ENCODE results near the gene FOXC1.

Gene FOXC1

GRCh38 chr6:1612974-1613306 lies 3.2 kb downstream of the FOXC1 start:
- no peak for DNase-seq

DNA sequence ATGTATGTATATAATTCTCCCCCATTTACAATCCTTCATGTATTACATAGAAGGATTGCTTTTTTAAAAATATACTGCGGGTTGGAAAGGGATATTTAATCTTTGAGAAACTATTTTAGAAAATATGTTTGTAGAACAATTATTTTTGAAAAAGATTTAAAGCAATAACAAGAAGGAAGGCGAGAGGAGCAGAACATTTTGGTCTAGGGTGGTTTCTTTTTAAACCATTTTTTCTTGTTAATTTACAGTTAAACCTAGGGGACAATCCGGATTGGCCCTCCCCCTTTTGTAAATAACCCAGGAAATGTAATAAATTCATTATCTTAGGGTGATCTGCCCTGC lies 3.6 kb downstream of the FOXC1 start:
- DNase-seq, result no peak

DNA sequence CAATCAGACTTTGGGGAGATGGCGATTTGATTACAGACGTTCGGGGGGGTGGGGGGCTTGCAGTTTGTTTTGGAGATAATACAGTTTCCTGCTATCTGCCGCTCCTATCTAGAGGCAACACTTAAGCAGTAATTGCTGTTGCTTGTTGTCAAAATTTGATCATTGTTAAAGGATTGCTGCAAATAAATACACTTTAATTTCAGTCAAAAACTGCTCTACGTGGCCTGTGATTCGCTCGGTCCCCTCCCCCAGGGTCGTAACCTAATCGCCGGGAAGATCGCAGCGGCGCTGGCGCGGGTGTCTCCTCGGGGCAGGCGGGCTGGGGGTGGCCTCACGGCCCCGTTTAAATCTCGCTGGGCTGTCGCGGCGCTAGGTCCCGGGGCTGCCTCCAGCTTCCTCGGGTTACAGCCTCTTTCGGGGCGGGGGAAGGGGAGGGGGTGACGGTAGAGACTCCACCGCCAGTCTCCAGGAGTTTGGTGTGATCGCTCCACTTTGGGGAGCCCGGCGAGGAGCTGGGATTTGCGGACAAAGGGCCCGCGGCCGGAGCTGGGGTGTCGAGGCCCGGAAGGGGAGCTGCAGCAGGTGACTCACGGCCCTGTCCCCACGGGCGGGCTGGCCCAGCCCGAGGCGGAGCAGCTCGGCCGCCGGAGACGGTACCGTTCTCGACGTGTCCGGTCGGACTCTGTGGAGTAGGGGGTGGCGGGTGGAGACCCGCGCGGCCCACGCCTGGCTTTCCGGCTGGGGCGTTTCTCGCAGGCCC lies 4.2 kb downstream of the FOXC1 start:
- no peak for DNase-seq

DNA sequence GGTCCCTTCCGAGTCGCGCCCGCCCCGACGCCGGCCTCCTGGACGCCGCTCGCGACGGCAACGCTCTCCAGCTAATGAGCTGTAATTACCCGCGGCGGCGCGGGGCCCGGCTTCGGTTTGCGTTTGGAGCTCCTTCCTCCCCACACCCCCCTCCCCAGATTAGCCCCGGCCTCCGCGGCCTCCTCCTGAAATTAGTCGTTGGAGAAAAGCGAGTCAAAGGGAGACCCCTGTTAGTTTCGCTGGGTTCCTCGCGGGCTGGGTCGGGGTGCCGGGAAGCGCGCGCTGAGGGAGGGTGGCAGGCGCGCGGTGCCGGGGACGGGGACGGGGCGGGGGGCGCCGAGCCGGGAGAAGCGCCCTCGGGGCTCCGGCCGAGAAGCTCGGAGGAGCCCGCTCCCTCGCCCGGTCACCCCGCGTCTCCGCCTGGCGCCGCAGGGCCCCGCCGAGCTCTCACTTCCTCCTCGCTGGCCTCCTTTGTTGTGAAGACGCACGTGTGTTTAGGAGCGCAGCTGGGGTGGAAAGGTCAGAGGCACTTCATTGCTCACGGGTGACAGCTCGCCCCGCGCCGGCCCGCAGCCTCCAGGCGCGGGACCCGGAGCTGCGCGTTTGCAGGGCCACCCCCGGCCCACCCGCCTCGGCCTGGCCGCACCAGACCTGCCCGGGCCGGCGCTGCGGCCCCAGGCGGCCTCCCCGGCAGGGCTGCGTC lies 4.9 kb downstream of the FOXC1 start:
- no peak for DNase-seq

DNA sequence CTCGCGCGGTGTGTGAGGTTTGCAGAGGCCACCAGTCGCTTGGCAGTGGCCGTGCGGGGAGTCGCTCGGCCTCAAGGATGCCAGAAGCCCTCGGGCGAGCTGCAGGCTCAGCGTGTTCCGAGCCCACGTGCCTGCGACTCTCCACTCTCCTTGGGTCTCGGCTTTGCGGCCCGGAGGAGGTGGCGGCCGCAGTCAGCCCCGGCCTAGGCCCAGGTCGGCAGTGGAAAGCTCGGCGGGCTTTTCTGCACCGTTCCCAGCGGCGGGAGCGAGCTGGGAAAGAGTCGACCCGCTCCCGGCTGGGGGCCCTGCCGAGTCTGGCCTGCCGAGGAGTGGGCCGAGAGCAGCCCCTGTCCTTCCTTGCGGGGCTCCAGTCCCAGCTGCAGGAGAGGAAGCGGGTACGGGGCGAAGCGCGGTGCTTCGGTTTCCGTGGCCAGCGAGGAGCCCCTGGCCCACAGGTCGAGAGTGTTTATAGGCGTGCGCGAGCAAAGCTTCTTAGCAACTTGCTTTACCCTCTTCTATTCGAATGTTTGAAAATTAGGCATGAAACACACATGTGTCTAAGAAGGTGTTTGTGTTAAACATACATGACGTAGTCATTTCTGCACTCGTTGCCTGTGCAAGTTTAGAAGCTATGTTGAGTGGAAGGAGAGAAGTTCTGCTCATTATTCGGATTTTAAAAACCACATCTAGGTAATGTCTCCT lies 5.6 kb downstream of the FOXC1 start:
- DNase-seq, result no peak

GRCh38 chr6:1615853-1616420 lies 6.2 kb downstream of the FOXC1 start:
- DNase-seq, result no peak

DNA sequence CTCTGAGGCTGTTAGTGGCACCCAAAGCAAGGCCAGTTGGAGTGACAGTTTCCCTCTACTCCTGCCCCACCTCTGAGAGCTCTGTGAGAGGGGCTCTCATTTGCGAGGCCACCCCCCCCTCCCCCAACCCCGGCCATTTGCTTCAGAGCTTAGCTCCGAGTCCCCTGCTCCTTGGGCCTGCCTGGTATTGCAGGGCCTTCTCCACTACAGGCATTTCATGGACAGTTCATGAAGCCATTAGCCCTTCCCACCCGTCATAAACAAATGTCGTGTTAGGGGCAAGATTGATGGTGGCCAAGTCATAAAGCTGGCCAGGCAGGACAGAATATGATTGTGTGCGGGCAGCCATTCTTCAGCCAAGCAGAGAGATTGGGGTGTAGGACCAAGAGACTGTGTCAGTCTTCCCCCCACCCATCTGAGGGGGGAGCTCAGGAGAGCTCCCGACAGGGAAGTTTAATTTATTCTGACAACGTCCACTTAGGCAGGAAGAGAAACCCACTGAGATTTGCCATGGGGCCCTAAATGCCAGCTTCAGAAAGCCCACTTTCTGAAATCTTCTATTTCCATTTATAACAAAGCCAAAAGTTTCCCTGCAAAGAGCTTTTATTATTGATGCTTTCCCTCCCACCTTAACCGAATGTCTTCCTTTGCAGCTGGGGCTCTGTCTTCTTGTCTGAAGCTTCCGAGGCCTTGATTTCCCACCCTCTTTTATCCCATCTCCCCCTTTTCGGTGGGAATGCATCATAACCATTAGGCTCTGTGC lies 7.2 kb downstream of the FOXC1 start:
- no peak for DNase-seq

- no peak for DNase-seq
These were observed 8.0 kb downstream of the FOXC1 start for GRCh38 chr6:1617466-1618310.

DNA sequence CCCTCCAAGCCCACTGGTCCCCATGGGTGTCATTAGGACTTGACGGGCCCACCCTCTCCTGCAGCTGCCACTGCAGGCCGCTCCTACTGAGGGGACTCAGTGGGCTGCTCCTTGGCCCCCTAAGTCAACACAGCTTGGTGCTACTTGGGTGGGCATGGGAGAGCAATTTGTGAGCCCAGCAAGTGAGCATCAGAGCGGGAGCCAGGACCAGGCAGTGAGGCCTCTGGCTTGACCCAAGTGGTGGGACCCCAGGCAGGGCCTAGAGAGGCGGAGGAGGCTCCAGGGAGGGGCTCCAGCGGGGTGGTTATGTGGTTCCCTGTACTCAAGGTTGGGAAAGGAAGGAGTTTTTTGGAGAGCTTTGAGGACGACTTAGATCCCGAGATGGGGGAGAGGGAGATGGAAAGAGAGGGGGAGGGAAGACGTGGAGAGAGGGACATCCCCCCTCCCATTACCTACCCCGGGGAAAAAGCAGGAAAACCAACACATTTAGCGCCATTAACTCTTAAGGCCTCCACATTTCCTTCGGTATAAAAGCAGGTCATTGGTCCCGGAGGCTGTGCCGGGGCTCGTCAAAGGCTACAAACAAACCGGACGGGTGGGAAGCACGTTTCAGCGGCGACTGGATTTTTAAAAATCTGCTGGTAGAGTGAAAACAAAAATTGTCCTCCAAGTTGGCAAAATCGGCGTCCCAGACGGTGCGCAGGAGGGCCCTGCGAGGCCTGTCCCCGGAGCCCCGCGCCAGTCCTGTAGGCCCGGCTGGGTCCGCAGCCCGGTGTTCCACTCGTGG lies 8.8 kb downstream of the FOXC1 start:
- no peak for DNase-seq

DNA sequence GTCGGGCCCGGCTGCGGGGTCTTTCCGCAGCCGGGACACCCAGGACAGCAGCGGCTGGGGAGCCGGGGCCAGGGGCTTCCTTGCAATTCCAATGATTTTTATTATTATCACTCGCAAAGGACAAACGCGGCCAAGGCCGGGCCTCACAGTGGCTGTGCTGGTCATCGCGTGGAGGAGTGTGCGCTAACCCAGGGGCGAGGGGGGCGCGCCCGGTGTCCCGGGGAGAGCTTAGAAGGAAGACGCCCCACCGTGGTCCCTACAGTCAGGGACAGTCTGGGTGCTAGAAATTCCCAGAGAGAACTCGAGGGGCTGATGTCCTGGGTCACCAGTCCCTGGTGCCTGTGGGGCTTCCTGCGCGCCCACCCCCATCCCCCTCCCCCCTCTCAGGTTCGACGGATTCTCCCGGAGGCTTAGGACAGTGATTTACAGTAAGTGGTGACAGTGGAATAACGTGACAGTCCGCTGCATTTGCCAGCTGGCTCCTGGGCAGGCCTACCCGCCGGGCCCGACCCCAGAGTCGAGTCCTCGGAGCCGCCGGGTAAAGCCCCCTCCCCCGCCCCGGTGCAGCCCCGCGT lies 9.5 kb downstream of the FOXC1 start:
- no peak for DNase-seq

DNA sequence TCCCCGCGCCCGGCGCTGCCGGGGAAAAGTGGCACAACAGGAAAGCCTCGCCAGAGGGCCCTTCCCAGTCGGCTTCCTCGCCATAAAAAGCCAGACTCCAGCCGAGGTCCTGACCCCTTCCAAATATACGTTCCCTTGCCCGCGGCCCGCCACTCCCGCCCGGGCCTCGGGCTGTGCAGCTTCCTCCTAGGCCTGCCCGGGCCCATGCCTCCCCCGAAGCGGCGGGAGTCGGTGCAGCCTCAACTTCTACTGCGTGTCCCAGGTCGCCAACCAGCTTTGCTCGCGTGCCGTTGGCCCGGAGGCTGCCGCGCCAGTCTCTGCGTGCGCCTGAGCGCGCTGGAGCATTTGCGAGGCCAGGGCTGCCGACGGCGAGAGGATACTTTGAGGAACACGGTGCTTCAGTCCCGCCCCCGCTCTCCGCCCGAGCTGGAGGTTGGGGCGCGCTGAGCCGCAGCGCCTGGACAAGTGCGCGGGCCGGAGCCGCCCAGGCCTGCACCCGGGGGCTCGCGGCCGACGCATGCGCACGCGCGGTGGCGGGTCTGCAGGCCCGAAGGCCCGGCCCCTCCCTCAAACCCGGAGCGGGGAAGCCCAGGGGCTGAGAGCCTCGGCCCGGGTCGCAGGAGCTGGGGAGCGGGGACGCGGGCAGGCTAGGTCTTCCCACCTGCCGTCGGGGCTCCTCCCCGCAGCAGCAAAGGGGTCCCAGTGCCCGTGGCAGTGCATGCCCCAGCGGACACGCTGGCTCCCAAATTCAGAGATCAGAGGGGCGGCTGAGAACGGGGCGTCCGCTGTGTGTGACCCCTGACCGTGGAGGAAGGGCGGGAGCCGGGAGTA lies 10.2 kb downstream of the FOXC1 start:
- DNase-seq, result no peak

DNA sequence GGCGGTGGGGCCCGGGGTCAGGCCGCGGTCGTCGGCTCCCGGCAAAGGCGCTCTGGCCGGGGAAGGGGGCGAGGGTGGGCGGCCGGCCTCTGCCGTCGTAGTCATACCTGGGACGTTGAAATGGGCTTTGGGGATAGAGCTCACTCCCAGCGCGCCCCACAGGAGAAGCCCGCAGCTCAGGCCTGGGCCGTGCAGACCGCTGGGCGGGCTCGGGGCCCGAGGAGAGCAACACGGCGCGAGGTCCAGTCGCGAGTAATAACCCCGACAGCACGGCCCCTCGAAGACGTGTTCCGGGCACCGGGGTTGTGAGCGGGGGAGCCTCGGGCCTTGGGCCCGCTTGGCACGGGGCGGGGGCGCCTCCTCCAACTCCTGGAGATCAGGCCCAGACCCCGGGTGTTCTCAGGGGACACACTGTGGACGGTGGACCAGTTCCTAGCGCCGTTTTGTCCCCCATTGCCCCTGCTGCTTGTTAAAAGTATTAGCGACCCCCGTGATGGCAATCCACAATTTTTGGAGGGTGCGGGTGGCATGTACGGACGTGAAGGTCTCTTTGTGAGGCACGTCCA lies 10.9 kb downstream of the FOXC1 start:
- no peak for DNase-seq

DNA sequence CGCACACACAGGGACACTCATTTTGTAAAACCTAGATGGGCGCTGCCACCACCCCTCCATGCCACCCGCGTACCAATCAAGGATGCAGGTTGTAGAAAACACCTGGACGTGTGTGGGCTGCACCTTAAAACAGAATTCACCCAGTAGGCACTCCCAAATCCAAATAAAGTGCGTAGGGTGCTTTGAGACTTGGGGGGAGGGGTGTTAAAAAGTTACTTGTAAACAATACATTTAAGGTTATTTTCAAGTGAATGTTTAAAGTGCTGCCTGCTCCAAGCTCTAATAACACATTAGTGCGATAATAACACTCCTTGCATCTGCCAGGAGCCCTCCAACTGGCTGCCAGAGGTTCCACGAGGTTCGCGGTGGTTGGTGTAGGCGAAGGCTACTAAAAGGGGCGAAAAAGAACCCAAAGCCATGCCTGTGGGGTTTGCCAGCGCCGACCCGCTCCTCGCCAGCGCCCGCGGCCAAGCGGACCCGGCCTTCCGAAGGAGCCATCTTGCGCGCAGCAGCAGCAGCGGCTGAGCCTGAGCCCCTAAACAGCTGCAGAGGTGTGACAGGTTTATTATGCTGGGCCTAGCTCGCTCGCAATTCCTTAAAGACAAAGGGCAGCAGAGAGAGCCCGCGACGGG lies 11.5 kb downstream of the FOXC1 start:
- DNase-seq, result no peak

DNA sequence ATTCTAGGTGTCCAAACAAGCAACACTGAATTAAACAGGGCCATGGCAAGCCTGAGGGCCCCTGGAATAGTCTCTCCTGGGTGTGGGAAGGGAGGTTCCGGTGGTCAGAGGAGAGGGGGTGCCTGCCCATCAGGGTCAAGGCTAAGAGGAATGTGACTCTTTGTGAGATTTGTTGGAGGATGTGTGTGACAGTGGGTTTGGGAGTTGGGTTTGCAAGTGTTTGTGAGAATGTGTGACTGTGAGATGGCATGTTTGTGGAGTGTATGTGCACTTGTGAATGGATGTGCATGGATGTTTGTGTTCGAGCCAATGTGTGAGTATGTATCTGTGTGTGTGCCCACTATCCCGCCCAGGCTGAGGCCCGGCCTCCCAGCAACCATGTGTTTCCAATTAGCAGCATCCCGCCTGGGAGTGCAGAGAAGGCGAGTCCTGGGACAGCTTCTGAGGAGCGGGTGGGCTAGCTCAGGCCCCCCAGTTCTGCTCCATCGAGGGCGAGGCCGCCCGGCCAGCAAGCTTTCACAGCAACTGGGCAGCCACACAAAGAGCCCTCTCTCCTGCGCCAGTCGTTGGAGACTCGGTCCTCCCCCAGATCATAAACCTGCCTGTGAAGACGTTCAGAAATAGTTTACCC lies 12.6 kb downstream of the FOXC1 start:
- no peak for DNase-seq

GRCh38 chr6:1622851-1623768 lies 13.4 kb downstream of the FOXC1 start:
- no peak for DNase-seq

- DNase-seq, result no peak
These were observed 14.0 kb downstream of the FOXC1 start for GRCh38 chr6:1623769-1624057.

DNA sequence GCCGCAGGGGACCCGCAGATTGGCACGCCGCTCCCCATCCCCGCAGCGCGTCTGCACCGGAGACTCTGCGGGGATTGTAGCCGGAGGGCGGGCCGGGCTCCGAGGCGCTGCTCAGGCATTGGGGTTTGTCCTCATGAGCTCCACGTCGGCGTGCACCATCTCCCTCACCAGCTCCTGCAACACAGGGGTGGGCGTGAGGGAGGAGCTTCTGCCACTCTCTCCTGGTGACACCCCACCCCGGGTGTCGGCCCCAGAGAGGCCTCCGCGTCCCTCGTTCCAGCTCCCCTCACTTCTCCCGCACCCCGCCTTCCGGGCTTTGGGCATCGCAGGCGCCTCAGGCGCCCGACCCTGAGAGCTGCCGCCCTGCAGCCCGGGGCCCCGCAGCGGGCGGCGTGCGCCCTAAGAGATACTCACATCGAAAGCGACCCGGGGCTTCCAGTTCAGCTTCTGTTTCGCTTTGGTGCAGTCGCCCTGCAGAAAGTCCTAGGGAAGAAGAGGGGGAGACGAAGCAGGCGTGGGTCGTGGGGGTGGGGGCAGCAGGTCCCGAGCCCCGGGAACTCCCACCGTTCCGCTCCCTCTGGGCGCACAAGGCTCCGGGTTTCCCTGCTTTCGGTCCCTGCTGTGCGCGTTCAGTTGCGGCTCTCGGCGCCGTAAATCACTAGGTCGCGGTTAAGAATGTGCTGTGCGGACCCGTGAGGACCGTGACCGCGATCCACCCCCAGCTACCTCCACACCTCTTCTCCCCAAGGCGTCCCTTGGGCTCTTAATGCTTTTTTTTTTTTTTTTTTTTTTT lies 14.5 kb downstream of the FOXC1 start:
- DNase-seq, result no peak
